NCI-H2029 treated with DMSO at 0.1 percent for 48 hours (cell line): ENCODE data around the gene FRMPD4.

Experiments
- DNase-seq: peaks from one replicate; lab custom pipeline; 2025; lab: John Stamatoyannopoulos, UW

Gene FRMPD4

GRCh38 chrX:12367254-12367653, 229.0 kb downstream of the FRMPD4 start:
- no peak for DNase-seq

- no peak for DNase-seq
Measured at GRCh38 chrX:12370497-12370986, 232.3 kb downstream of the FRMPD4 start.

GRCh38 chrX:12372111-12372510, 233.8 kb downstream of the FRMPD4 start:
- no peak for DNase-seq

GRCh38 chrX:12374286-12374685, 236.0 kb downstream of the FRMPD4 start:
- no peak for DNase-seq

- no peak for DNase-seq
Measured at GRCh38 chrX:12378253-12378652, 240.0 kb downstream of the FRMPD4 start.

- DNase-seq = no peak
Measured at GRCh38 chrX:12378706-12379105, 240.4 kb downstream of the FRMPD4 start.

GRCh38 chrX:12379671-12380070, 241.4 kb downstream of the FRMPD4 start:
- no peak for DNase-seq

- DNase-seq = no peak
Measured at GRCh38 chrX:12383196-12383595, 244.9 kb downstream of the FRMPD4 start.

- no peak for DNase-seq
Measured at GRCh38 chrX:12390301-12390700, 252.0 kb downstream of the FRMPD4 start.

- no peak for DNase-seq
Measured at GRCh38 chrX:12396584-12396983, 258.3 kb downstream of the FRMPD4 start.

- no peak for DNase-seq
Measured at GRCh38 chrX:12400218-12400617, 261.9 kb downstream of the FRMPD4 start.

GRCh38 chrX:12401252-12401651, 263.0 kb downstream of the FRMPD4 start:
- DNase-seq = no peak

- no peak for DNase-seq
Measured at GRCh38 chrX:12403474-12404082, 265.3 kb downstream of the FRMPD4 start.

GRCh38 chrX:12405306-12405705, 267.0 kb downstream of the FRMPD4 start:
- no peak for DNase-seq

GRCh38 chrX:12410523-12410922, 272.2 kb downstream of the FRMPD4 start:
- DNase-seq = no peak

- no peak for DNase-seq
Measured at GRCh38 chrX:12411831-12412230, 273.6 kb downstream of the FRMPD4 start.

GRCh38 chrX:12412561-12412960, 274.3 kb downstream of the FRMPD4 start:
- DNase-seq = no peak

- DNase-seq = no peak
Measured at GRCh38 chrX:12419591-12419990, 281.3 kb downstream of the FRMPD4 start.

- no peak for DNase-seq
Measured at GRCh38 chrX:12421918-12422317, 283.6 kb downstream of the FRMPD4 start.

- DNase-seq = no peak
Measured at GRCh38 chrX:12423346-12423745, 285.1 kb downstream of the FRMPD4 start.

- DNase-seq = no peak
Measured at GRCh38 chrX:12425496-12425895, 287.2 kb downstream of the FRMPD4 start.

- no peak for DNase-seq
Measured at GRCh38 chrX:12426420-12426819, 288.1 kb downstream of the FRMPD4 start.

- DNase-seq = no peak
Measured at GRCh38 chrX:12434493-12434892, 296.2 kb downstream of the FRMPD4 start.

- no peak for DNase-seq
Measured at GRCh38 chrX:12439416-12439815, 301.1 kb downstream of the FRMPD4 start.
